Bronchial epithelial cell (primary cell): ENCODE measurements around the gene LRRC4B. TPM values are rescaled to one million over a fixed set of nuclear protein-coding genes. Genes with fewer than 3 reads are reported as not detected.

Experiments
- DNase-seq: peaks from one replicate; pipeline ENCODE4 v3.0.0-alpha.2; 2010; ENCODE audit warnings: low read depth
- FAIRE-seq: peaks from 2 replicates; lab custom pipeline; 2011; peaks lifted over from hg19 to GRCh38; lab: Jason Lieb, UNC
- H3K27me3 ChIP-seq: 2 replicates; pipeline ENCODE4 v1.5.1; 2011; ENCODE audit warnings: low read length; ENCODE audit not compliant: control insufficient read depth, insufficient read depth
- H3K36me3 ChIP-seq: 2 replicates; pipeline ENCODE4 v1.5.1; 2011; ENCODE audit warnings: low read length; ENCODE audit not compliant: control insufficient read depth, insufficient read depth
- H3K4me3 ChIP-seq: 2 replicates; pipeline ENCODE4 v1.5.1; 2011; ENCODE audit warnings: mild to moderate bottlenecking, low read depth, low read length, control low read depth
- total RNA-seq: library from RNA; depleted of rRNA; stranded (reverse); fragments of >200 nt; gene quantifications from 2 replicates; pipeline ENCODE4 v1.2.1, GENCODE V29; 2014
- TF ChIP-seq, protein P1 (sequence below): IDR thresholded peaks from 2 replicates; pipeline ENCODE4 v1.5.1; 2011; ENCODE audit warnings: mild to moderate bottlenecking, moderate library complexity, low read length, control low read depth, inconsistent platforms; ENCODE audit not compliant: insufficient read depth, severe bottlenecking

Gene LRRC4B
- total RNA-seq, 1 donor from 2014 or later, result not detected

GRCh38 chr19:50506700-50507099 is 61.5 kb downstream of the LRRC4B start:
- H3K4me3 ChIP-seq, result no peak overlapping the region
- no peak for FAIRE-seq
- TF ChIP-seq, protein P1, sequence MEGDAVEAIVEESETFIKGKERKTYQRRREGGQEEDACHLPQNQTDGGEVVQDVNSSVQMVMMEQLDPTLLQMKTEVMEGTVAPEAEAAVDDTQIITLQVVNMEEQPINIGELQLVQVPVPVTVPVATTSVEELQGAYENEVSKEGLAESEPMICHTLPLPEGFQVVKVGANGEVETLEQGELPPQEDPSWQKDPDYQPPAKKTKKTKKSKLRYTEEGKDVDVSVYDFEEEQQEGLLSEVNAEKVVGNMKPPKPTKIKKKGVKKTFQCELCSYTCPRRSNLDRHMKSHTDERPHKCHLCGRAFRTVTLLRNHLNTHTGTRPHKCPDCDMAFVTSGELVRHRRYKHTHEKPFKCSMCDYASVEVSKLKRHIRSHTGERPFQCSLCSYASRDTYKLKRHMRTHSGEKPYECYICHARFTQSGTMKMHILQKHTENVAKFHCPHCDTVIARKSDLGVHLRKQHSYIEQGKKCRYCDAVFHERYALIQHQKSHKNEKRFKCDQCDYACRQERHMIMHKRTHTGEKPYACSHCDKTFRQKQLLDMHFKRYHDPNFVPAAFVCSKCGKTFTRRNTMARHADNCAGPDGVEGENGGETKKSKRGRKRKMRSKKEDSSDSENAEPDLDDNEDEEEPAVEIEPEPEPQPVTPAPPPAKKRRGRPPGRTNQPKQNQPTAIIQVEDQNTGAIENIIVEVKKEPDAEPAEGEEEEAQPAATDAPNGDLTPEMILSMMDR, result no peak
- H3K27me3 ChIP-seq, result no peaks in the 10 kb centered on the region
- no peak for DNase-seq
- no peaks in the 10 kb centered on the region for H3K36me3 ChIP-seq

- FAIRE-seq, result no peak
- H3K4me3 ChIP-seq, result no peak overlapping the region
- no peak for DNase-seq
Observed at GRCh38 chr19:50505856-50506611, 62.2 kb downstream of the LRRC4B start.

GRCh38 chr19:50501568-50502475 is 66.4 kb downstream of the LRRC4B start:
- Histone ChIP-seq H3K36me3 (no peaks in the 10 kb centered on the region), H3K4me3 (no peak overlapping the region), H3K27me3 (no peaks in the 10 kb centered on the region)
- FAIRE-seq (no peak), DNase-seq (no peak)
- TF ChIP-seq, protein P1, result no peak

More at GRCh38 chr19:50505856-50506611, 62.2 kb downstream of the LRRC4B start:
- Histone ChIP-seq H3K36me3 (no peaks in the 10 kb centered on the region), H3K27me3 (no peaks in the 10 kb centered on the region)
- TF ChIP-seq, protein P1, result no peak

DNA sequence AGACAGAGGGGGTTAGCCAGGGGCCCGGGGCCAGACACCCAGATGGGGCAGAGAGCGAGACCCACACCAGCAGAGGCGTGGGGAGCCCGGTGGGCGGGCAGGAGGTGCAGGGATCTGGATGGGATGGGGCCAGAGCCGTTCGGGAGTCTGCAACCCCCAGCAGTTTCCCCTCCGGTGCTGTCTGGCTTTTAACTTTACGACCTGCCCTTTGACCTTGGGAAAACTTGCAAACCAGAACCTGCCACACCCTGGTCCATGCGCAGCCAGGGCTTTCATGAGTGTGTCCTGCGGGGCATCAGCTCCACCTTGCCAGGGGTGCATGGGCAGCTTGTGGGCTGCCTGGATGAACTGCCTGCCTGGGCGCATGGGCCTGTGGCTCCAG is 67.1 kb downstream of the LRRC4B start:
- Histone ChIP-seq H3K36me3 (no peaks in the 10 kb centered on the region), H3K4me3 (no peak overlapping the region), H3K27me3 (no peaks in the 10 kb centered on the region)
- TF ChIP-seq, protein P1, result no peak
- DNase-seq (no peak), FAIRE-seq (no peak)

- no peaks in the 10 kb centered on the region for H3K27me3 ChIP-seq
- H3K4me3 ChIP-seq, result no peak overlapping the region
- TF ChIP-seq, protein P1, result no peak
- DNase-seq, result no peak
- no peaks in the 10 kb centered on the region for H3K36me3 ChIP-seq
- no peak for FAIRE-seq
Observed at GRCh38 chr19:50500753-50501151, 67.5 kb downstream of the LRRC4B start.
